Neuronal stem cell (in vitro differentiated cells): ENCODE data around the gene CYP1B1.

Experiments
- DNase-seq: peaks from one replicate; pipeline ENCODE4 v3.0.0-alpha.2; 2013; ENCODE audit warnings: low spot score
- H2AFZ ChIP-seq: one replicate; pipeline ENCODE4 v1.6.1; 2013; ENCODE audit warnings: mild to moderate bottlenecking, low read length, inconsistent platforms
- H2AK5ac ChIP-seq: 2 replicates; pipeline ENCODE4 v1.6.1; 2013; ENCODE audit warnings: low read depth, mild to moderate bottlenecking, inconsistent platforms, low read length, moderate library complexity, mixed read lengths
- H2BK120ac ChIP-seq: 2 replicates; pipeline ENCODE4 v1.6.1; 2013; ENCODE audit warnings: low read depth, mild to moderate bottlenecking, inconsistent platforms, low read length, moderate library complexity, mixed read lengths
- H2BK12ac ChIP-seq: one replicate; pipeline ENCODE4 v1.6.1; 2013; ENCODE audit warnings: low read length, inconsistent platforms
- H2BK15ac ChIP-seq: 2 replicates; pipeline ENCODE4 v1.6.1; 2013; ENCODE audit warnings: mild to moderate bottlenecking, low read length, inconsistent platforms, mixed read lengths
- H2BK5ac ChIP-seq: one replicate; pipeline ENCODE4 v1.6.1; 2013; ENCODE audit warnings: inconsistent platforms, mild to moderate bottlenecking, low read length, moderate library complexity
- H3K14ac ChIP-seq: one replicate; pipeline ENCODE4 v1.6.1; 2013; ENCODE audit warnings: low read length, inconsistent platforms
- H3K18ac ChIP-seq: 2 replicates; pipeline ENCODE4 v1.6.1; 2013; ENCODE audit warnings: low read length, inconsistent platforms
- H3K23ac ChIP-seq: 2 replicates; pipeline ENCODE4 v1.6.1; 2013; ENCODE audit warnings: low read depth, mild to moderate bottlenecking, mixed read lengths, low read length, inconsistent platforms; ENCODE audit not compliant: poor library complexity
- H3K27ac ChIP-seq: replicated peaks from 3 replicates; pipeline ENCODE4 v1.5.1; 2013; ENCODE audit warnings: low read length, inconsistent platforms
- H3K27me3 ChIP-seq, 3 experiments: 2 replicates each; pipeline ENCODE4 v1.6.1; 2013; ENCODE audit warnings: low read length in 3 of 3, mild to moderate bottlenecking in 2 of 3, inconsistent platforms in 1 of 3, low read depth in 1 of 3, mixed read lengths in 1 of 3, moderate library complexity in 1 of 3; ENCODE audit not compliant: control insufficient read depth in 3 of 3, insufficient read depth in 3 of 3
- H3K36me3 ChIP-seq, 2 donors: replicated peaks in 1 of 2; 2 replicates each; pipeline ENCODE4 v1.6.1; 2013; ENCODE audit warnings: low read length in 2 of 2; ENCODE audit not compliant: control insufficient read depth in 2 of 2, insufficient read depth in 2 of 2
- H3K4ac ChIP-seq: 2 replicates; pipeline ENCODE4 v1.6.1; 2013; ENCODE audit warnings: inconsistent platforms, mild to moderate bottlenecking, low read length, moderate library complexity
- H3K4me1 ChIP-seq, 2 donors: 1 replicate in 1 of 2; 2 replicates in 1 of 2; pipeline ENCODE4 v1.6.1; 2013; ENCODE audit warnings: low read length in 2 of 2, low read depth in 1 of 2; ENCODE audit not compliant: control insufficient read depth in 2 of 2, insufficient read depth in 1 of 2
- H3K4me2 ChIP-seq: one replicate; pipeline ENCODE4 v1.6.1; 2013; ENCODE audit warnings: mild to moderate bottlenecking, low read length, inconsistent platforms; ENCODE audit not compliant: insufficient read depth, poor library complexity, severe bottlenecking
- H3K4me3 ChIP-seq, 2 donors: 2 replicates each; pipeline ENCODE4 v1.5.1; 2013; ENCODE audit warnings: low read length in 2 of 2, mild to moderate bottlenecking in 2 of 2, inconsistent platforms in 1 of 2, moderate library complexity in 1 of 2
- H3K79me1 ChIP-seq: one replicate; pipeline ENCODE4 v1.6.1; 2013; ENCODE audit warnings: low read depth, mild to moderate bottlenecking, inconsistent platforms, low read length, moderate library complexity
- H3K9ac ChIP-seq: one replicate; pipeline ENCODE4 v1.6.1; 2013; ENCODE audit warnings: mild to moderate bottlenecking, low read depth, low read length, inconsistent platforms; ENCODE audit not compliant: poor library complexity
- H3K9me3 ChIP-seq, 2 donors: replicated peaks in 1 of 2; 2 replicates each; pipeline versions ENCODE3 to v1.6.1; 2013; ENCODE audit warnings: low read length in 2 of 2, mild to moderate bottlenecking in 2 of 2, inconsistent platforms in 1 of 2, low read depth in 1 of 2, mixed read lengths in 1 of 2, moderate library complexity in 1 of 2; ENCODE audit not compliant: control insufficient read depth in 2 of 2, insufficient read depth in 1 of 2
- H4K8ac ChIP-seq: one replicate; pipeline ENCODE4 v1.6.1; 2013; ENCODE audit warnings: low read depth, mild to moderate bottlenecking, inconsistent platforms, low read length, moderate library complexity
- H4K91ac ChIP-seq: one replicate; pipeline ENCODE4 v1.6.1; 2013; ENCODE audit warnings: low read length, low read depth, mild to moderate bottlenecking, inconsistent platforms; ENCODE audit not compliant: poor library complexity
- WGBS, 2 donors: extraction: QIAGEN DNeasy Blood & Tissue Kit; methylation state at CpG; one replicate each; pipeline ENCODE4 v1.1.7; 2013; ENCODE audit warnings: missing lambda C conversion rate in 2 of 2, mixed read lengths in 1 of 2; ENCODE audit not compliant: insufficient read length in 2 of 2, insufficient replicate concordance in 1 of 2; ENCODE audit errors: extremely low coverage in 2 of 2; 5-methylcytosine and 5-hydroxymethylcytosine counted together

The CYP1B1 gene

GRCh38 chr2:38035968-38036367, 40.0 kb downstream of the CYP1B1 start:
- Histone ChIP-seq H4K91ac (no peak overlapping the region), H3K4me1 (peaks cover 2 to 3% of the 10 kb centered on the region in 2 donors), H2BK5ac (no peak overlapping the region), H2BK15ac (no peak overlapping the region), H3K14ac (no peak overlapping the region), H2AFZ (no peak overlapping the region), H3K36me3 (peaks cover 0 to 1% of the 10 kb centered on the region in 2 donors), H2BK120ac (no peak overlapping the region), H3K27ac (no peak overlapping the region), H3K4me2 (no peak overlapping the region), H3K27me3 (peaks cover 0 to 2% (median 0%) of the 10 kb centered on the region in 3 experiments), H3K4me3 (no peak overlapping the region), H3K4ac (no peak overlapping the region), H3K23ac (no peak overlapping the region), H2AK5ac (no peak overlapping the region), H2BK12ac (no peak overlapping the region), H3K9ac (no peak overlapping the region), H3K18ac (no peak overlapping the region), H3K79me1 (no peaks in the 10 kb centered on the region), H4K8ac (no peak overlapping the region), H3K9me3 (peaks cover 0 to 2% of the 10 kb centered on the region in 2 donors)
- no peak for DNase-seq
- no CpG with 5 or more reads among the region's 7 CpGs for WGBS, 2 donors

GRCh38 chr2:38033646-38034045, 42.3 kb downstream of the CYP1B1 start:
- Histone ChIP-seq H2BK15ac (no peak overlapping the region), H3K14ac (no peak overlapping the region), H2AFZ (no peak overlapping the region), H3K27ac (no peak overlapping the region), H3K9ac (no peak overlapping the region), H2BK12ac (no peak overlapping the region), H3K36me3 (peaks cover 0 to 1% of the 10 kb centered on the region in 2 donors), H3K4me3 (no peak overlapping the region), H3K4ac (no peak overlapping the region), H4K8ac (no peak overlapping the region), H3K23ac (no peak overlapping the region), H4K91ac (no peak overlapping the region), H3K79me1 (no peaks in the 10 kb centered on the region), H3K27me3 (peaks cover 0 to 2% (median 0%) of the 10 kb centered on the region in 3 experiments), H2AK5ac (no peak overlapping the region), H2BK120ac (no peak overlapping the region), H3K4me1 (peaks cover 2 to 3% of the 10 kb centered on the region in 2 donors), H3K9me3 (peaks cover 0 to 2% of the 10 kb centered on the region in 2 donors), H3K4me2 (no peak overlapping the region), H2BK5ac (no peak overlapping the region), H3K18ac (no peak overlapping the region)
- WGBS, 2 donors, result no CpG with 5 or more reads among the region's 2 CpGs
- no peak for DNase-seq

- no peak overlapping the region for H3K4me3 ChIP-seq
- H3K79me1 ChIP-seq, result no peaks in the 10 kb centered on the region
- no peak overlapping the region for H4K91ac ChIP-seq
- peaks cover 0 to 2% (median 0%) of the 10 kb centered on the region in 3 experiments for H3K27me3 ChIP-seq
- no peak overlapping the region for H3K14ac ChIP-seq
- no peak overlapping the region for H3K27ac ChIP-seq
- H2BK12ac ChIP-seq, result no peak overlapping the region
- no peak overlapping the region for H3K23ac ChIP-seq
- H2BK5ac ChIP-seq, result no peak overlapping the region
- H2BK120ac ChIP-seq, result no peak overlapping the region
- H3K9ac ChIP-seq, result no peak overlapping the region
- H3K36me3 ChIP-seq, result peaks cover 0 to 1% of the 10 kb centered on the region in 2 donors
- H3K9me3 ChIP-seq, result peaks cover 0 to 2% of the 10 kb centered on the region in 2 donors
- H3K4ac ChIP-seq, result no peak overlapping the region
- no peak overlapping the region for H2AFZ ChIP-seq
- no peak overlapping the region for H3K4me2 ChIP-seq
- H4K8ac ChIP-seq, result no peak overlapping the region
- WGBS, 2 donors, result no CpG with 5 or more reads among the region's 2 CpGs
- H2AK5ac ChIP-seq, result no peak overlapping the region
- H3K4me1 ChIP-seq, result peaks cover 1 to 2% of the 10 kb centered on the region in 2 donors
- H3K18ac ChIP-seq, result no peak overlapping the region
- no peak for DNase-seq
- no peak overlapping the region for H2BK15ac ChIP-seq
Observed at GRCh38 chr2:38032946-38033345, 43.0 kb downstream of the CYP1B1 start.

GRCh38 chr2:38030635-38031355, 45.2 kb downstream of the CYP1B1 start:
- WGBS, 2 donors, result no CpG with 5 or more reads among the region's 1 CpG

More at GRCh38 chr2:38030635-38031355, 45.2 kb downstream of the CYP1B1 start:
- H2BK5ac ChIP-seq, result no peak overlapping the region
- H3K9ac ChIP-seq, result no peak overlapping the region
- peaks cover 0 to 1% of the 10 kb centered on the region in 2 donors for H3K4me1 ChIP-seq
- no peak overlapping the region for H3K23ac ChIP-seq
- H3K4ac ChIP-seq, result no peak overlapping the region
- no peak overlapping the region for H3K18ac ChIP-seq
- H3K14ac ChIP-seq, result no peak overlapping the region
- DNase-seq, result no peak
- H3K9me3 ChIP-seq, result peaks cover 0 to 2% of the 10 kb centered on the region in 2 donors
- H3K27ac ChIP-seq, result no peak overlapping the region
- H2BK15ac ChIP-seq, result no peak overlapping the region
- H3K4me3 ChIP-seq, result no peak overlapping the region
- H2AFZ ChIP-seq, result no peak overlapping the region
- H2BK12ac ChIP-seq, result no peak overlapping the region
- H4K91ac ChIP-seq, result no peak overlapping the region
- H4K8ac ChIP-seq, result no peak overlapping the region
- no peaks in the 10 kb centered on the region for H3K79me1 ChIP-seq
- peaks cover 0 to 1% of the 10 kb centered on the region in 2 donors for H3K36me3 ChIP-seq
- H3K4me2 ChIP-seq, result no peak overlapping the region
- peaks cover 0 to 2% (median 0%) of the 10 kb centered on the region in 3 experiments for H3K27me3 ChIP-seq
- no peak overlapping the region for H2AK5ac ChIP-seq
- no peak overlapping the region for H2BK120ac ChIP-seq
